GM21528 (cell line): ENCODE measurements around the gene FN3KRP.

ENCODE experiments used
- ATAC-seq: cut with Tn5 transposase; IDR thresholded peaks from one replicate; pipeline ENCODE4 v1.9.1; 2021; ENCODE audit warnings: mild to moderate bottlenecking, moderate library complexity; ENCODE audit not compliant: unreplicated experiment, low FRiP score

FN3KRP gene

DNA sequence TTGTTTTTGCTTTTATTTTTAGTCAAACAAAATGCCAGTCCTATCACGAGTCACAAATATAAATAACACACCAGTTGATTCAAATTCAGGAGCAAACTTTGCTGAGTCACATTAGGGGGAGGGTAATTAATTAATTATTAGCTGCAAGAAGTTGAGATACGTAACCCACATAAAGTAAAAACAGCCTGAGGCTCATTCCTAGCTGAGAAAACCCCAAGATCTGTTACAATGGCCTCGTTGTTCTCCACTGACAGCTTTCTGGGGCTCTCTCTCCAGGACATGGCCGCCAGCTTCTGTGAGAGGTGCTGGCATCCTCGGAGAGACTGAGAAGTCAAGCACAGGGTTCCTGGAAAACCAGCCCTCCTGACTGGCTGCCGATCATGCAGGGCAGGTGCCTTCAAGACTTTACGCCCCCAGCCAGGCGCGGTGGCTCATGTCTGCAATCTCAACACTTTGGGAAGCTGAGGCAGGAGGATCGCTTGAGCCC is 29.1 kb upstream of the FN3KRP start:
- no peak for ATAC-seq

DNA sequence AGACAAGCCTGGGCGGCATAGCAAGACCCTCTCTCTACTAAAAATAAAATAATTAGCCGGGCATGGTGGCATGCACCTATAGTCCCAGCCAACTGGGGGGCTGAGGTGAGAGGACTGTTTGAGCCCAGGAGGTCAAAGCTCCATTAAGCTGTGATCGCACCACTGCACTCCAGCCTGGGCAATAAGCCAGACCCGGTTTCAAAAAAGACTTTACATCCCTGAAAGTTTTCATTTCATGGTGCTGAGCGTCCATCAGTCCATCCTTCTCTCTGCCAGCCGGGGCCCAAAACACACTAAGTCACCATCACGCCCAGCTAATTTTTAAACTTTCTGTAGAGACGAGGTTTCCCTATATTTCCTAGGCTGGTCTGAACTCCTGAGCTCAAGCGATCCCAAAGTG is 28.6 kb upstream of the FN3KRP start:
- ATAC-seq, result no peak

DNA sequence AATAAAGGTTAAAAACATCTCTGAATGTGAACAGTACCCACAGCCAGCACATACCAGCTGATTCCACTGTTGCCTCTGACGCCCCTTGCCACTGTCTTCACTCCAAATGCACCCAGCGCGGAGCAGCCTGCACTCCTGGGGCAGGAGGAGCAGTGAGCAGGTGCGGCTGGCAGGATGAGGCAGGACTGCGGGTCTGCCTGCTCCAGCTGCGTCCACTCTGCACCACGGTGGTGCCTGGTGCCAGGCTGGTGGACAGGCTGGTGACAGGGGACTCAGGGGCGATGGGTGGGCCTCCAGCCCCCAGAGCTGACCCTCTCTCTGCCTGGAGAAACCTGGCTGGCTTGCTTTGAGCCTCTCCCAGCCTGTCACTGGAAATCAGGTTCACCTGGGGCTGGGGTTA is 27.4 kb upstream of the FN3KRP start:
- no peak for ATAC-seq

DNA sequence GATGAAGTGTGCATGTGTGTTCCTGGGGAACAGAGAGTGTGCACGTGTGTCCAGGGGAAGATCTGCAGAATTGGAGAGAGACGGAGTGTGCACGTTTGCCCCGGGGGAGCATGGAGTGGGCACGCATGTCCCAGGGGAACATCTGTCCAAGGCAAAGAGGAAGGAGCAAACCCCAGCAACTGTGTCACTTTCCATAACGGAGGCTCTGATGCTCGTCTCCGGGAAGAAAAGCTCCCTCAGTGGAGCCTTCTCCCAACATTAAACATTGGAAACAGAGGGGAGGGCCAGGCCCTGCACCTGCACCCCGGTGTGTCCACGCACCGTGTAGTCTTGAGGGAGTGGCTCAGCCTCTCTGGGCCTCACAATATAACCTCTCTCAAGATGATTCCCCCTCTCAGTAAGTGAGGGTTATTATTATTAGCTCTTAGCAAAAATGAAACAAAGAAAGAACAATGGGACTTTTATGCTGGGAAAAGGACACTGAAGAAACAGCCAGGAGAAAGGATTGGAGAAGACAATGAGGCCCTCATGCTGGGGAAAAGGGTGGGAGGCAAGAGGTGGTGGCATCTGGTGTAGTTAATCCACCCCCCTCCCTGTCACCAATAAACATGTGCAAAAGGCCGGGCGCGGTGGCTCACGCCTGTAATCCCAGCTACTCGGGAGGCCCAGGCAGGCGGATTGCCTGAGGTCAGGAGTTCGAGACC is 25.6 kb upstream of the FN3KRP start:
- ATAC-seq, result no peak

DNA sequence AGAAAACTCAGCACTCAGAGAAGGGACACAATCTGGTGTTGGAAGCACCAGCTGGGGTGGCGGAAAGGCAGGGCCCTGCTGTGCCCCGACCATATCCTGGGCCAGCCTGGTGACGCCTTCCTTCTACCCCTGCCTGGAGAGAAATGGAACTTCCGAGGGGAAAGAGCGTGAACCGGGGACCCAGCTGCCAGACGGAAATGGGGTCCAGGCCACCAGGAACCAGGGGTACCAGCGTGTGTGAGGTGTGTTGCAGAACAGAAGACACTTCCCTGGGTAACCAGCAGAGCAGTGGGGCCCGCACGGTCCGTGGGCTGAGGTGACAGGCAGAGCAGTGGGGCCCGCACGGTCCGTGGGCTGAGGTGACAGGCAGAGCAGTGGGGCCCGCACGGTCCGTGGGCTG is 24.8 kb upstream of the FN3KRP start:
- no peak for ATAC-seq

DNA sequence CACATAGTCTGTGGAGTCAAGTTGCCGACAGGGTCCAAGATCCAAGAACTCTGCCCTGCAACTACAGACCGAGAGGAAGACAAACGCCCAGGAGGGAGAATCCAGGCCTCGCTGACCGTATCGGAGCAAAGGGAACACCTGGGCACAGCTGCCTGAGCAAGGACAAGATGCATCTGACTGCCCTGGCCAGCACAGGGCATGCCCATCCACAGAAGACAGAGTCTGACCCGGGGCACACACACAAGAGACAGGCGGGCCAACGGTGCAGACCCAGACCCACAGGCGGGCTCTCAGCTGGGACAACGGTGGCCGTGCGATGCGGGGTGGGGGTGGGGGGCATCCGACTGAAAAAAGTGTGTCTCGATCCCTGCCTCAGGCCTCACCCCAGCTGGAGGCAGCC is 24.2 kb upstream of the FN3KRP start:
- no peak for ATAC-seq

DNA sequence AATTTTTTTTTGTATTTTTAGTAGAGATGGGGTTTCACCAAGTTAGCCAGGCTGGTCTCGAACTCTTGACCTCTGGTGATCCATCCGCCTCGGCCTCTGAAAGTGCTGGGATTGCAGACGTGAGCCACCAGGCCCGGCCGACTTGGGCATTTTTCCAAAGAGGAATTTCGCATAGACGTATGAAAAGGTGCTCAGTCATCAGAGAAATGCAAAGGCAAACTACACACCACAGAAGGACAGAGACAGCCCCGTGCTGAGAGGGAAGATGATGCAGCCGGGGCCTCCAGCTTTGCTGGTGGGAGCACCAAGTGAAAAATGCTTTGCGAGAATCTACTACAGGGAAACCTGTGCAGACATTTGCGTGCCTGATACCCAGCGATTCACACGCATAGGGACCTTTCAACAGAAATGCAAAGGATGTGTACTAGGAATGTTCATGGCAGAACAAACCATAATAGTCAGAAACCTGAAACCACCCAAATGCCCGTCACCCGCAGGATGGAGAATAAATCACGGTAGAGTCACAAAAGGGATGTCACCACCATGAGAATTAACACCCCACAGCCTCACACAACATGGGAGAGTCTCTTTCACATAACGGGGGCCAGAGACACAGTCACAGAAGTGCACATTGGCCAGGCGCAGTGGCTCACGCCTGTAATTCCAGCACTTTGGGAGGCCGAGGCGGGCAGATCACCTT is 23.2 kb upstream of the FN3KRP start:
- no peak for ATAC-seq

DNA sequence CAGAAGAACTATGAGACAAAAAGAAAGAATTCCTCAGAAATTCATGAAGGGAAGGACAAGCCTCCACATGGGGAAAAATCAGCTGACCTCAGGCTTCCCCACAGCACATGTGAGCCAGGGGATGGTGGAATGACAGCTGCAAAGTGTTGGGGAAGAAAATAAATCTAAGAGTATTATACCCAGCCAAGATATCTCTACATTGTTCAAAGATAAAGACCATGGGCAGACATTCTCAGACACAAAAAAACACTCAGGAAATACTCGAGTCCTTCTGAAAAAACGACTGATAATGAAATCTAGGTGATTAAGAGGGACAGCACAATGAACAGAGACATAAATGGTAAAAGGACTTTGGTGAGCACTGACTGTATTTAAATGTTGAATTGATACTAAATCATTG is 21.9 kb upstream of the FN3KRP start:
- ATAC-seq, result no peak

DNA sequence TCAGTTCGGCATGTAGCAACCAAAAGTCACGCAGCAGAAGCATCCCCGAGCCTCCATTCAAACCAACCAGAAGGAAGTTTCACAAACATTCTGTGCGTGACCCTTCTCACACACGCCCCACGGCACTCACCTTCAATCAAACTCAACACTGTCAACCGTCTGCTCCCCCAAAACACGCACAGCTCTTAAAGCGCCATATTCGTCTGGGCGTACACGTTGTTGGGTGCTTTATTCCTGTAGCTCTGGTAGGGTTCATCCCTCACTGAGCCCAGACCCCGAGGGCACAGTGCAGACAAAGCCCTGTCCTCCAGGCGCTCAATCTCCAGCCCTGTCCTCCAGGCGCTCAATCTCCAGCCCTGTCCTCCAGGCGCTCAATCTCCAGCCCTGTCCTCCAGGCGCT is 20.2 kb upstream of the FN3KRP start:
- ATAC-seq, result no peak

DNA sequence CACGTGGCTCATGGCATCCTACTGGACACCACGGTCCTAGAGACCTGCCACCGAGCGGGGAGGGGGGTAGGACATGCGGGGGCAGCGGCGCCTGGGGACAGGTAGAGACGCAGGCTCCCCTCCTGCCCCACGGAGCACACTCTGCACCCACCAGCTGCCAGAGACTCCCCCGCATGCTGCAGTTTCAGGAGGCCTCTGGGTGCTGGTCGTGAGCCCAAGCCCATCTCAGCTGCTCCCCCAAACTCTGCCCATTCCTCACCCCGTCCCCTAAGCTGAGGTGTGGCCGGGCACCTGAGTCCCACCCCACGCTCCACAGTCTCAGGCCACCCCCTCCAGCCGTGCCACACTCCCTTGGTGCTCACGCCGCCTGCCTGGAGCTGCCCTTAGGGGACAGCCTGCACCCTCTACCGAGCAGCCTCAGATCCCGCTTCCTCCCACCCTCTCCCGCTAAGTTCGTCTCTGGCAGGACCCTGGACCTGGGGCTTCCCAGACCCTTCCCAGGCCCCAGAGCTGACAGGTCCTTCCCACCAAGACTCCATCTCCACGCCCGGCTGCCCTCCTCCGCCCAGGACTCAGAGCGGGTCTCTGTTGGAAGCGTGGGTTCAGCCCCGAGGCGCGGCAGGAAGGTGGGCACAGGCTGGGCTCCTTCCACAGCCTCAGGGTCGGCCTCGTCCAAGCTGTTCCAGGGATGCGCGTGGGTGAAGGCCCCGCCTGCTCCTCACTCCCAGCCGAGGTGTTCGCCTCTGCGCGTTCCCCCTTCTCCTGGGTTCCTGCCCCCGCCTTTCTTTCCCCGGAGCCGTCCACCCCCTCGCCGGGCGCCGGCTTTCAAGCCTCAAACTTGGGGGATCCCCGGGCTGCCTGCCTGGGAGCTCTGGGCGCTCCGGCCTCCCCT is 19.3 kb upstream of the FN3KRP start:
- ATAC-seq, result no peak

DNA sequence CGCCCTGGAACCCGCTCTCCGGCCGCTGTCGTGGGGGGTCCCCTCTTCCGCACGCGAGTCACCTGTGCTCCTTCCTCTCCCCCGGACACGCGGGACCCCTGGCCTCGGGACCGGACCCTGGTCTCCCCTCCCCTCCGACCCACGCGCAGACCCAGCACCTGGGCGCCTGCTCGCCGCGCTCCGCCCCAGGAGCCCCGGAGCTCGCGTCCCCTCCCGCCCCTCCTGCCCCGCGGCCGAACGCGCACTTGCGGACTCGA is 18.8 kb upstream of the FN3KRP start:
- no peak for ATAC-seq

DNA sequence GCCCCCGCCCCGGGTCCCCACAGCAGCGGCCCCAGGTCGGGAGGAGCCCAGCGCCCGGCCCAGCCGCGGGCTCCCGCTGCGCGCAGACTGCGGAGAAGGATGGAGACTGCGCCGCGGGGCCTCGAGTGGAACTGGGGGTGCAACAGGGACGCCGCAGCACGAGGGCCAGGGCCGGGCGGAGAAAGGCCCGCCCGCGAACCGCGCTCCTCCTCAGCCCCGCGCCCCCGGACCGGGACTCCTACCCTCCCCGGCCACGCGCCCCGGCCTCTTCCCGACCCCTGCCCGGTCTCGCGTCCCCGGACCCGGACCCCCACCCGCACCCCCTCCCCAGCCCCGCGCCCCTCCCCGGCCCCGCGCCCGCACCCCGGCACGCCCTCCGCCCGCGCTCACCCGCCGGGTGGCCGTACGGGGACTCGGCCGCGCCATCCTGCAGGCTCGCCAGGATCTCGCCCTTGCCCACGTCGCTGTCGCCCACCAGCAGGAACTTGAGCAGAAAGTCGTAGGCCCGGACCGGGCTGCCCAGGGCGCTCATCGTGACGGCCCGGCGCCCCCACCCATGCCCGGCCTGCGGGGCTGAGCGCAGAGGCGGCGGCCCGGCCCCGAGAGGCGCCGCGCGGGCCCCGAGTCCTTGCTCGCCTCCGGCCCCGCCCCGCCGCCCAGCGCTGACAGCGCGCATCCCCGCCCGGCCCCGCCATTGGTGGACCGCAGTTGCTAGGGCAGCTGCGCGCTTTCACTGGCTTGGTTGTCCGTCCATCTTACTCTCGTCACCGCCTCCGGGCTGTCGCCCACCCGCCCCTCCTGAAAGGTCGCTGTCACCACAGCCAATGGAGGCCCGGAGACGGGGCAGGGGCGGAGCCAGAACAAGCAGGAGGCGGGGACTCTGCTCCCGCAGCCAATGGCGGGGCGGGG is 18.2 kb upstream of the FN3KRP start, which contains the start of gene RAB40B:
RAB40B (minus strand) TSS at position 634 of the 909 bp plus-strand sequence; CDS start at position 532, 102 bp downstream.
- peak; percentile 96 for ATAC-seq

DNA sequence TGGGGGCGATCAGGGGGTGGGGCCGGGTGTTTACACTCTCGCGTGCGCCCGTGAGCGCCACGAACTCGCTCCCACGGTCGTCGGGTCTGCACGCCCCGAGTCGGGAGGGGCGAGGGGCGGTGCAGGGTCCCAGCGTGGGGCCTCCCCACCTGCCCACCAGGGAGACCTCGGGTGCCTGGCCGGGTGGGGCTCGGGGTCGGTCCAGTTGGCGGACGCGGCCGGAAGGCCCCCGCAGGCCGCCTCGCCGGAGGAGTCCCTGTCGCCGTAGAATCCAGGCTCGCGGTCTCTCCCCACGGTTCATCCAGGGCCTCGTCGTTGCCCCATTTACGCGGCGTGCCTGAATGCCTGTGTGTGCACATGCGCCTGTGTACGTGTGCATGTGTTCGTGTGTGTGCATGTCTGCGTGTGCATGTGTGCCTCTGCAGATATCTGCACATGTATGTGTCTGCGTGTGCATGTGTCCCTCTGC is 17.5 kb upstream of the FN3KRP start:
- peak; percentile 15 for ATAC-seq

DNA sequence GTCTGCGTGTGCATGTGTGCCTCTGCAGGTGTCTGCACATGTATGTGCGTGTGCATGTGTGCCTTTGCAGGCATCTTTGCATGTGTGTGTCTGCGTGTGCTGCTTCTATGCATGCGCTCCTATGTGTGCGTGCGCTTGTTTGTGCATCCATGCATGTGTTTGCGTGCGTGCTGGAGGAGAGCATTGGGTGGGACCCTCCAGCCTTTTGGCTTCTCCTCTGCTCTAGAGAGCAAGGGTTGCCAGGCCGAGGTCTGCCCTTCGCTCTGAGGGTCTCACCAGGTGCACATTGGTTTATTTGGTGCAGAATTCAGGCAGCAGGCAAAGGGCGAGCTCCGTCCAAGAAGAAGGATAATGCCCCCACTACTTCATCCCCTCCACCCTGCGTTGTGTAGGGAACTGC is 17.0 kb upstream of the FN3KRP start:
- no peak for ATAC-seq

DNA sequence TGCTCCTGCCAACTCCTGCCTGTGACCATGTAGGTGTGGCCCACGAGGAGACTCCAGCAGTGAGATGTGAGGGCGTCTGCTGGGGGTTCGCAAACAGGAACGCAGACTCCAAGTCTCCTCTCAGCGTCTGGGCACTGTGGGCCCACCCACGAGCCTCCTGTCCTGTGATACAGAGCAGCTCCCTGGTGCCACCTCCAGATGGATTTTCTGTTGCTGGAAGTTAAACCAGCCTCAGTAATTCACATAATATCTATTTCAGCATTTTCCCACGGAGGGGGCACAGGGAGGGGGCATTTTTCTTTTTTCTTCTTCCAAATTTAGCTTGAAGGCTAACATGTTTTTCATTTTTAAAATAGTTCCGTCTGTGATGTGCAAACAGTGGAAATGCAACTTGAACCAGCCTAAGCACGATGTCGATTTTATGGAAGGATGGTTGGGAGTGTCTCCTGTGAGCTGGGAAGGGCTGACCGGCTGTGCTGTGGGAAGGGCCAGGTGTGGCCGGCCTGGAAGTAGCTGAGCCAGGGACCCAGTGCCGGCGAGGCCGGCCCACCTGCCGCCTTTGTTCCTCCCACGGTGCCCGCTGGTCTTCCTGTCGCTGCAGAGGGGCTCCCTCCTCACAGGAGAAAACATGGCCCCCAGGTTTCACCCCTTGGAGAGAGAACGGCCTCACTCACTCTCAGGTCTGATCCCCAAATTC is 14.1 kb upstream of the FN3KRP start:
- ATAC-seq, result no peak

DNA sequence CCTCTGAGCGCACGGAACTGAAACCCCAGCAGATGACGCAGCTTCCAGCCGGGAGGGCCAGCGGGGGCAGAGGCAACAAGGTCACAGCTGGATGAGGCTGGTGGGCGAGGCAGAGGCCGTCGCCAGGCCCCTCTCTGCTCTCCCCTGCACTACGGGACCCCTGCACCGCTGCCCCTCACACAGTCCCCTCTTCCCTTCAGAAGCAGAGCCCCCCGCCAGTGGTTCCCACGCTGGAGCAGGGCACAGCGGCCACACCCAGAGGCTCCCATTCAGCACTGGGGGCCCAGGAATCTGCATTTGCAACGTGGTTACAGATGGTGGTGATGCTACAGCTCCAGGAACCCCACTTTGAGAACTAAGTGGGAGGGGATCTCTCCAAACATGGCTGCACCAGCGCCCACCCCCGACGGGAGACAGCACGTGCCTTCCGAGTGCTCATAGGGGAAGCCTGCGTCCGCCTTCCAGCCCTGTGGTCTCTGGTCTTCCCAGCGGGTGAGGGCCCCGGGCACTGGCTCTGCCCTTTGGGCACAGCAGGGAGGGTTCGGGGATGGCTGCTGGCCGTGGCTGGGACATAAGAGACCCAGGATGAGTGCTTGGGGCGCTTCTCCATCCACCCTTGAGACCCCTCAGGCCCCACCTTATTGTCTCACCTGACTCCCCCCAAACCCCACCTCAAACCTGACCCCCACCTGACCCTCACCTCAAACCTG is 13.3 kb upstream of the FN3KRP start:
- no peak for ATAC-seq

DNA sequence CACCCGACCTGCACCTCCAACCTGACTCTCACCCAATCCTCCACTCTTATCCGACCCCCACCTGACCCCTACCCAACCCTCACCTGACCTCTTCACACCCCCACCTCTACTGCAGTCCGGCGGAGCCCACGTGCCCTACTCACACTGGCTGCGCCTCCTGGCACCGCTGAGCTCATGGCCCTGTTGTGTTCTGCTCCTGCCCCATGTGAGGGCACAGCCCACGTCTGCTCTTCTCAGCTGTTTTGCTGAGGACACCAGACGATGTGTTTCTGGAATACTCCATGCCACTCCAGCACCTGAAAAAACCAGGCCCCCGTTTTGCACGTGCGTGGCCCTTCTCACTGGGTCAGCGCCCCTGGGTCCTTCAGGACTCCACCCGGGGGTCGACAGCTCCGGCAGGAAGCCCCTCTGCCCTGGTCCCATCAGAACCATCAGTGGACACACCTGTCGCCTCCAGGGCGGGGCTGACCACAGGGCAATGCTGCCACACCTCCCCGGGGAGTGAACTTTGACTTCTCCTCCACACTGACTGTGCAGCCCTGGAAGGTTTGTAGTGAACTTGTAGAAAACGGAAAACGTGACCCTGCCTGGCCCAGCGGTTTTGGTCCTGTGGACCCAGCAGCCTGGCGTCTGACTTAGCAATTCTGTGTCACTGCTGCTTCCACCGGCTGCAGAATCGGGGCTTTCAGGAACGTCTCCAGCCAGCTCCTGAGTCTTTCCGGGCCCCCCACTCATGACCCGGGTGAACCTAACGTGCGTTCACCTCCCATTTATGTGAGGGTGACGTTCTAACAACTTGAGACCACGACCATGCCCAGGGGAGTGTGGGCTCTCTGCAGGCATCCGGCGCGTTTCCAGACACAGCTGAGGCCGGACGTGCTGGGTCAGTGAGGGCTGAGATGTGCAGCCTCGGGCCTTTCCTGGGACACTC is 12.3 kb upstream of the FN3KRP start:
- ATAC-seq, result no peak

DNA sequence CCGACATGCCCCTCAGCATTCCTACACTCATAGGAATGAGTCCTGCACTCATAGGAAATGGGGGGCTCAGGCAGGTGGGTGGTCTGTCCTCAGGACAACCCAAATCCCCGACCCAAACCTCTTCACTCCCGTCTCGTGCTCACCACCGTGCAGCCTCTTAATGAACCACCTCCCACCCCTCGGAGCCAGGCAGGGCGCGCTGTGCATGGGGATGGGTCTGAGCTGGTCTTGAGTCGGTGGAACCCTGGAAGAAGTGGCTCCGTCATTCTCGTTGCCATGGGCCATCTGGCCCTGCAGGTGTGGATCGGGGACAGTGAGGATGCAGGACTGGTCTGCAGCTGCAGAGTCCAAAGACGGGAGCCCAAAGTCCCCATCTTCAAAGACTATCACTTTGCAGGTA is 11.6 kb upstream of the FN3KRP start:
- ATAC-seq, result no peak
